Measurements from ENCODE around the gene GPC2. TPM values are rescaled to one million over a fixed set of nuclear protein-coding genes. Genes with fewer than 3 reads are reported as not detected.
A peak's percentile ranks its signal among the peaks of the same experiment; 100 is the strongest.

Gene GPC2
- total RNA-seq, 1 donor from 2014 or later: 106 TPM

DNA sequence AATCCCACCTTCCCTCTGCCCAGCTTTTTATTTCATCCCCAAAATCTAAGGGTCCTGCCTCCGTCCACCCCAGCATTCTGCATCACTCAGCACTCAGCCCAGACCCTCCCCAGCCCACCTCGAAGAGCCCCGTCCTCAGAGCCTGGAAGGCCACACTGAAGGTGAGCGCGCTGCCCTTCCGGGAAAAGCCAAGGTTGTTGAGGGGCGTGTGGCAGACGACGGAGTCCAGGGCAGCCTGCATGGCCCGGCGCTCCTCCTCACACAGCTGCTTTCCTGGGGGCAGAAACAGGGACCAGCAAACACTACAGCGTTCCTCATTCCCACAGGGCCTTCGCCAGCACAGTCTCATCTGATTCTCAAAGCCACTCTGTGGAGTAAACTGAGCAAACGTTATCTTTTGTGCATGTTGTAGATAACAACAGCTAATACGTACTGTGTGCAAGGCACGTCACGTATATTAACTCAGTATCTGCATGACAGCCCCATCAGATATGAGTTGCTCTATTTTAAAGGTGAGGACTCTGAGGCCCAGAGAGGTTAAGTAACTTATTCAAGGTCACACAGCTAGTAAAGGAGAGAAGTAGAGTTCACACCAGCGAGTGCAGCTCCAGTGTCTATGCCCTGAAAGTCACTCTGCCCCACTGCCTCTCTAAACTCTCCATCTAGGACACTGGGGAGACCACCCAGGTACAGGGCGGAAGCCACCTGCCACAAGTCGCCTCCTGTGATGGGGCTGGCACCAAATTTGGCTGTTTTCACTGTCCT lies 21.4 kb downstream of the GPC2 start:
- DNase-seq (ENCODE audit: low read depth, low spot score): no peak
- H3K4me3 Mint-ChIP-seq: peak overlapping the region; percentile 93
- peaks cover 27% of the 10 kb centered on the region for H3K4me1 Mint-ChIP-seq

GRCh38 chr7:100154651-100155491 lies 22.3 kb downstream of the GPC2 start:
- peaks cover 33% of the 10 kb centered on the region for H3K4me1 Mint-ChIP-seq
- H3K4me3 Mint-ChIP-seq: peak overlapping the region; percentile 74
- H3K36me3 Mint-ChIP-seq (ENCODE audit: low read depth): peaks cover 7% of the 10 kb centered on the region
- no peak overlapping the region for H3K27ac Mint-ChIP-seq (ENCODE audit: unreplicated experiment)
- no peak for DNase-seq (ENCODE audit: low read depth, low spot score)
- H3K27me3 Mint-ChIP-seq (ENCODE audit: low read depth): no peaks in the 10 kb centered on the region
- TF ChIP-seq CTCF (conservative IDR thresholded peaks at IDR 0.05): no peak
- no peaks in the 10 kb centered on the region for H3K9me3 Mint-ChIP-seq

More for the DNA sequence above, 21.4 kb downstream of the GPC2 start:
- no peak overlapping the region for H3K27ac Mint-ChIP-seq (ENCODE audit: unreplicated experiment)
- H3K9me3 Mint-ChIP-seq: no peaks in the 10 kb centered on the region
- H3K36me3 Mint-ChIP-seq (ENCODE audit: low read depth): peaks cover 3% of the 10 kb centered on the region
- TF ChIP-seq CTCF (conservative IDR thresholded peaks at IDR 0.05): no peak
- no peaks in the 10 kb centered on the region for H3K27me3 Mint-ChIP-seq (ENCODE audit: low read depth)

GRCh38 chr7:100153708-100154535 lies 23.3 kb downstream of the GPC2 start:
- H3K27me3 Mint-ChIP-seq (ENCODE audit: low read depth): no peaks in the 10 kb centered on the region
- H3K4me1 Mint-ChIP-seq: peaks cover 35% of the 10 kb centered on the region
- no peak for DNase-seq (ENCODE audit: low read depth, low spot score)
- H3K36me3 Mint-ChIP-seq (ENCODE audit: low read depth): peaks cover 7% of the 10 kb centered on the region
- TF ChIP-seq CTCF (conservative IDR thresholded peaks at IDR 0.05): no peak
- no peak overlapping the region for H3K27ac Mint-ChIP-seq (ENCODE audit: unreplicated experiment)
- no peaks in the 10 kb centered on the region for H3K9me3 Mint-ChIP-seq
- peak overlapping the region; percentile 69 for H3K4me3 Mint-ChIP-seq

GRCh38 chr7:100152937-100153666 lies 24.1 kb downstream of the GPC2 start:
- H3K27me3 Mint-ChIP-seq (ENCODE audit: low read depth): no peaks in the 10 kb centered on the region
- DNase-seq (ENCODE audit: low read depth, low spot score): no peak
- no peaks in the 10 kb centered on the region for H3K9me3 Mint-ChIP-seq
- H3K36me3 Mint-ChIP-seq (ENCODE audit: low read depth): peaks cover 7% of the 10 kb centered on the region
- peaks cover 40% of the 10 kb centered on the region for H3K4me1 Mint-ChIP-seq
- H3K4me3 Mint-ChIP-seq: peak overlapping the region; percentile 47
- no peak for TF ChIP-seq CTCF (conservative IDR thresholded peaks at IDR 0.05)
- no peak overlapping the region for H3K27ac Mint-ChIP-seq (ENCODE audit: unreplicated experiment)

DNA sequence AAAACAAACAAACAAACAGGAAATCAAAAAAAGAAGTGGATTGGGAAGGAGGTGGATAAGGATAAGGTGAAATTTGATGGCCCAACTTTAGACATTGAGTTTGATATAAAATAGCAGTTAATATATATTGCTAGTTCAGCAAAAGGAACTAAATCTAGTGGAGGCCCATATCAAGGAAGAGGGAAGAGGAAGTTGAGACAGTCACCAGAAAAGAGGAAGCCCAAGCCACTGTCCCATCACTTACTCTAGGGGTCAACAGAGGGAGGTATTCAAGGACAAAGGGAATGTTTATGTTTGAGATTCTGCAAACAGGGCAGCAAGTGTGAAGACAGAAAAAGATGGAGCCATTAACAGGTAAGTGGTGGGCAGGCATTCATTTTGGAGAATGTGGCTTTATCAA lies 24.8 kb downstream of the GPC2 start:
- H3K4me1 Mint-ChIP-seq: peaks cover 35% of the 10 kb centered on the region
- no peak for TF ChIP-seq CTCF (conservative IDR thresholded peaks at IDR 0.05)
- H3K36me3 Mint-ChIP-seq (ENCODE audit: low read depth): peaks cover 7% of the 10 kb centered on the region
- H3K27me3 Mint-ChIP-seq (ENCODE audit: low read depth): no peaks in the 10 kb centered on the region
- H3K4me3 Mint-ChIP-seq: peak overlapping the region; percentile 36
- DNase-seq (ENCODE audit: low read depth, low spot score): no peak
- H3K27ac Mint-ChIP-seq (ENCODE audit: unreplicated experiment): no peak overlapping the region
- no peaks in the 10 kb centered on the region for H3K9me3 Mint-ChIP-seq

Measured in neural crest cell (in vitro differentiated cells).